Measurements from ENCODE around the gene TNFRSF13B. TPM values are rescaled to one million over a fixed set of nuclear protein-coding genes. Genes with fewer than 3 reads are reported as not detected.

Gene TNFRSF13B
- polyA plus RNA-seq, 3 donors, result not detected

GRCh38 chr17:16938496-16939207 is 33.3 kb downstream of the TNFRSF13B start:
- DNase-seq, result no peak

- DNase-seq, result no peak
Observed at GRCh38 chr17:16938031-16938430, 33.9 kb downstream of the TNFRSF13B start.

GRCh38 chr17:16937431-16937830 is 34.5 kb downstream of the TNFRSF13B start:
- DNase-seq, result no peak

- no peak for DNase-seq
Observed at GRCh38 chr17:16936536-16937310, 35.2 kb downstream of the TNFRSF13B start.

GRCh38 chr17:16935786-16936185 is 36.1 kb downstream of the TNFRSF13B start:
- DNase-seq, result no peak

GRCh38 chr17:16935241-16935663 is 36.7 kb downstream of the TNFRSF13B start:
- DNase-seq, result no peak

- DNase-seq, result no peak
Observed at GRCh38 chr17:16934836-16935235, 37.1 kb downstream of the TNFRSF13B start.

GRCh38 chr17:16934133-16934795 is 37.7 kb downstream of the TNFRSF13B start:
- DNase-seq, result no peak

- no peak for DNase-seq
Observed at GRCh38 chr17:16933317-16934132, 38.4 kb downstream of the TNFRSF13B start.

- no peak for DNase-seq
Observed at GRCh38 chr17:16932611-16933010, 39.3 kb downstream of the TNFRSF13B start.

GRCh38 chr17:16932156-16932555 is 39.8 kb downstream of the TNFRSF13B start:
- DNase-seq, result no peak

- DNase-seq, result no peak
Observed at GRCh38 chr17:16931318-16932060, 40.4 kb downstream of the TNFRSF13B start.

- DNase-seq, result no peak
Observed at GRCh38 chr17:16930571-16931317, 41.2 kb downstream of the TNFRSF13B start.

- no peak for DNase-seq
Observed at GRCh38 chr17:16929757-16930520, 42.0 kb downstream of the TNFRSF13B start.

GRCh38 chr17:16929035-16929680 is 42.8 kb downstream of the TNFRSF13B start:
- DNase-seq, result no peak

GRCh38 chr17:16928406-16929034 is 43.4 kb downstream of the TNFRSF13B start:
- DNase-seq, result no peak

- no peak for DNase-seq
Observed at GRCh38 chr17:16927641-16928321, 44.1 kb downstream of the TNFRSF13B start.
